ACC112 (cell line): ENCODE data around the gene ADK.
"Not testable (repeated sequence)": the region's sequence is repeated elsewhere in the genome, so short reads cannot be mapped to it uniquely, and the experiment has no call there.

Source experiments
- H2AFZ ChIP-seq: fragments of 200-600 bp; sonication (generic); one replicate; pipeline ENCODE4 v1.6.0; 2017; ENCODE audit warnings: antibody characterized with exemption, low read length; ENCODE audit not compliant: unreplicated experiment
- H3K27ac ChIP-seq: fragments of 200-600 bp; sonication (generic); 2 replicates; pipeline ENCODE4 v1.5.1; 2014; ENCODE audit warnings: low read depth, mild to moderate bottlenecking, antibody characterized with exemption, low read length, moderate library complexity
- H3K27me3 ChIP-seq: fragments of 200-600 bp; sonication (generic); 2 replicates; pipeline ENCODE4 v1.6.1; 2014; ENCODE audit warnings: mild to moderate bottlenecking, antibody characterized with exemption, low read length, moderate library complexity, mixed read lengths; ENCODE audit not compliant: insufficient read depth
- H3K36me3 ChIP-seq: fragments of 200-600 bp; sonication (generic); 2 replicates; pipeline ENCODE4 v1.6.1; 2016; ENCODE audit warnings: mild to moderate bottlenecking, antibody characterized with exemption, low read length, moderate library complexity, mixed read lengths; ENCODE audit not compliant: insufficient read depth
- H3K4me1 ChIP-seq: fragments of 200-600 bp; sonication (generic); one replicate; pipeline ENCODE4 v1.6.1; 2016; ENCODE audit warnings: low read length, mixed read lengths; ENCODE audit not compliant: insufficient read depth, unreplicated experiment, control insufficient read depth
- H3K4me3 ChIP-seq: fragments of 200-600 bp; sonication (generic); 2 replicates; pipeline ENCODE4 v1.5.1; 2014; ENCODE audit warnings: mild to moderate bottlenecking, low read depth, low read length
- H3K79me2 ChIP-seq: fragments of 200-600 bp; sonication (generic); one replicate; pipeline ENCODE4 v1.6.0; 2016; ENCODE audit warnings: low read length; ENCODE audit not compliant: control insufficient read depth, unreplicated experiment, insufficient read depth

ADK gene

GRCh38 chr10:74140553-74140952 is 10.5 kb upstream of the ADK start:
- Histone ChIP-seq H3K36me3 (peaks cover 19% of the 10 kb centered on the region), H3K27me3 (no peaks in the 10 kb centered on the region), H2AFZ (no peak overlapping the region), H3K4me1 (peaks cover 10% of the 10 kb centered on the region), H3K79me2 (peaks cover 45% of the 10 kb centered on the region), H3K27ac (no peak overlapping the region), H3K4me3 (no peak overlapping the region)

GRCh38 chr10:74145133-74145532 is 5.9 kb upstream of the ADK start:
- Histone ChIP-seq H3K27ac (0 out of 2 replicates have a peak overlapping the region, but pooled peaks have one; percentile 16), H3K27me3 (no peaks in the 10 kb centered on the region), H3K36me3 (no peaks in the 10 kb centered on the region), H3K79me2 (peaks cover 74% of the 10 kb centered on the region), H3K4me1 (peaks cover 23% of the 10 kb centered on the region), H3K4me3 (0 out of 2 replicates have a peak overlapping the region, but pooled peaks have one; percentile 5), H2AFZ (no peak overlapping the region)

GRCh38 chr10:74146980-74147379 is 4.0 kb upstream of the ADK start:
- not testable (repeated sequence) for H3K4me3 ChIP-seq, H3K27me3 ChIP-seq, H3K27ac ChIP-seq, H2AFZ ChIP-seq, H3K36me3 ChIP-seq
- Histone ChIP-seq H3K4me1 (peaks cover 23% of the 10 kb centered on the region), H3K79me2 (peaks cover 69% of the 10 kb centered on the region)

GRCh38 chr10:74150204-74150989 is 624 bp upstream of the ADK start, which contains the start of gene AP3M1:
TSS of gene AP3M1 (minus strand) at chr10:74150828. CDS start at chr10:74138379, 12,449 bp downstream.
- peaks cover 23% of the 10 kb centered on the region for H3K4me1 ChIP-seq
- peak within 1 kb of the TSS; percentile 97 for H2AFZ ChIP-seq
- no peaks in the 10 kb centered on the region for H3K27me3 ChIP-seq
- H3K79me2 ChIP-seq = peaks cover 53% of the 10 kb centered on the region
- peak within 1 kb of the TSS; percentile 81 for H3K27ac ChIP-seq
- H3K4me3 ChIP-seq = peak within 1 kb of the TSS; percentile 97
- no peaks in the 10 kb centered on the region for H3K36me3 ChIP-seq

- Histone ChIP-seq H3K79me2 (peaks cover 43% of the 10 kb centered on the region), H3K4me1 (peaks cover 14% of the 10 kb centered on the region), H3K4me3 (peak overlapping the region; percentile 97), H3K27ac (no peak overlapping the region), H2AFZ (peak overlapping the region; percentile 97), H3K27me3 (no peaks in the 10 kb centered on the region), H3K36me3 (no peaks in the 10 kb centered on the region)
Observed at GRCh38 chr10:74151879-74152722, 1.1 kb downstream of the ADK start.

- peaks cover 14% of the 10 kb centered on the region for H3K4me1 ChIP-seq
- peak overlapping the region; percentile 38 for H3K4me3 ChIP-seq
- H3K36me3 ChIP-seq = no peaks in the 10 kb centered on the region
- H3K27ac ChIP-seq = peak overlapping the region; percentile 31; the same call in 1 of the 2 replicates
- peaks cover 38% of the 10 kb centered on the region for H3K79me2 ChIP-seq
- H2AFZ ChIP-seq = peak overlapping the region; percentile 33
- no peaks in the 10 kb centered on the region for H3K27me3 ChIP-seq
Observed at GRCh38 chr10:74153123-74153522, 2.1 kb downstream of the ADK start.

- H3K4me3 ChIP-seq = peak overlapping the region; percentile 38
- no peaks in the 10 kb centered on the region for H3K27me3 ChIP-seq
- H3K27ac ChIP-seq = peak overlapping the region; percentile 31; the same call in 1 of the 2 replicates
- H2AFZ ChIP-seq = peak overlapping the region; percentile 33
- H3K79me2 ChIP-seq = peaks cover 33% of the 10 kb centered on the region
- peaks cover 14% of the 10 kb centered on the region for H3K4me1 ChIP-seq
- H3K36me3 ChIP-seq = no peaks in the 10 kb centered on the region
Observed at GRCh38 chr10:74153676-74154075, 2.7 kb downstream of the ADK start.

- Histone ChIP-seq H3K4me3 (no peak overlapping the region), H3K36me3 (no peaks in the 10 kb centered on the region), H3K27me3 (no peaks in the 10 kb centered on the region), H3K79me2 (peaks cover 13% of the 10 kb centered on the region), H2AFZ (no peak overlapping the region), H3K4me1 (peaks cover 9% of the 10 kb centered on the region), H3K27ac (no peak overlapping the region)
Observed at GRCh38 chr10:74156919-74157289, 5.9 kb downstream of the ADK start.

GRCh38 chr10:74160013-74160412 is 9.0 kb downstream of the ADK start:
- Histone ChIP-seq H3K36me3 (no peaks in the 10 kb centered on the region), H3K4me1 (peaks cover 16% of the 10 kb centered on the region), H2AFZ (no peak overlapping the region), H3K4me3 (no peak overlapping the region), H3K27me3 (no peaks in the 10 kb centered on the region), H3K27ac (no peak overlapping the region), H3K79me2 (peaks cover 2% of the 10 kb centered on the region)

GRCh38 chr10:74163319-74164068 is 12.5 kb downstream of the ADK start:
- Histone ChIP-seq H3K27me3 (no peaks in the 10 kb centered on the region), H3K4me3 (no peak overlapping the region), H3K27ac (peak overlapping the region; percentile 50), H3K79me2 (peaks cover 4% of the 10 kb centered on the region), H3K36me3 (no peaks in the 10 kb centered on the region), H3K4me1 (peaks cover 28% of the 10 kb centered on the region), H2AFZ (no peak overlapping the region)
